GM12878 (cell line): ENCODE data around the gene RSAD2.

Experiments
- POLR2AphosphoS5 ChIP-seq: IDR thresholded peaks from 2 replicates; pipeline ENCODE4 v1.6.1; 2011; ENCODE audit warnings: mild to moderate bottlenecking, low read length, inconsistent platforms
- SUZ12 ChIP-seq: fragments of 200-600 bp; sonication (generic); IDR thresholded peaks from one replicate; pipeline ENCODE4 v1.6.1; 2018; ENCODE audit warnings: antibody characterized with exemption, mild to moderate bottlenecking; ENCODE audit not compliant: unreplicated experiment
- TAF1 ChIP-seq: IDR thresholded peaks from 2 replicates; pipeline ENCODE4 v1.6.1; 2011; ENCODE audit warnings: mild to moderate bottlenecking, low read depth, low read length, borderline replicate concordance

GRCh38 chr2:6845903-6846302, 31.7 kb upstream of the RSAD2 start:
- TF ChIP-seq TAF1 (no peak), POLR2AphosphoS5 (no peak), SUZ12 (no peak)
